Mesendoderm (in vitro differentiated cells): ENCODE measurements around the gene SSNA1.

Source experiments
- DNase-seq: peaks from one replicate; pipeline ENCODE4 v3.0.0; 2013
- H2AK5ac ChIP-seq: 2 replicates; pipeline ENCODE4 v1.6.1; 2013; ENCODE audit warnings: low read length, inconsistent platforms
- H2BK120ac ChIP-seq: 2 replicates; pipeline ENCODE4 v1.6.1; 2013; ENCODE audit warnings: low read depth, mild to moderate bottlenecking, low read length, moderate library complexity, mixed read lengths
- H2BK15ac ChIP-seq: replicated peaks from 2 replicates; pipeline ENCODE4 v1.6.1; 2013; ENCODE audit warnings: low read depth, mild to moderate bottlenecking, moderate library complexity
- H2BK5ac ChIP-seq: 2 replicates; pipeline ENCODE4 v1.6.1; 2013; ENCODE audit warnings: low read length, inconsistent platforms
- H3K18ac ChIP-seq: 2 replicates; pipeline ENCODE4 v1.6.1; 2013; ENCODE audit warnings: mild to moderate bottlenecking, low read length, mixed read lengths
- H3K23ac ChIP-seq: one replicate; pipeline ENCODE4 v1.6.1; 2013; ENCODE audit warnings: low read length
- H3K27ac ChIP-seq: 2 replicates; pipeline ENCODE4 v1.5.1; 2013; ENCODE audit warnings: low read depth, mild to moderate bottlenecking, inconsistent platforms, low read length, moderate library complexity
- H3K27me3 ChIP-seq: 2 replicates; pipeline ENCODE4 v1.6.1; 2013; ENCODE audit warnings: low read length, control low read depth, mild to moderate bottlenecking, inconsistent platforms; ENCODE audit not compliant: insufficient read depth, poor library complexity
- H3K36me3 ChIP-seq: 2 replicates; pipeline ENCODE4 v1.6.1; 2013; ENCODE audit warnings: low read length, inconsistent platforms; ENCODE audit not compliant: control insufficient read depth, insufficient read depth
- H3K4ac ChIP-seq: one replicate; pipeline ENCODE4 v1.6.1; 2013; ENCODE audit warnings: low read depth, mild to moderate bottlenecking, low read length, moderate library complexity
- H3K4me1 ChIP-seq: 2 replicates; pipeline ENCODE4 v1.6.1; 2013; ENCODE audit warnings: low read depth, low read length, inconsistent platforms; ENCODE audit not compliant: control insufficient read depth
- H3K4me2 ChIP-seq: 2 replicates; pipeline ENCODE4 v1.6.1; 2013; ENCODE audit warnings: low read length
- H3K4me3 ChIP-seq: 2 replicates; pipeline ENCODE4 v1.5.1; 2013; ENCODE audit warnings: mild to moderate bottlenecking, low read length
- H3K56ac ChIP-seq: one replicate; pipeline ENCODE4 v1.6.1; 2013; ENCODE audit warnings: low read length
- H3K79me1 ChIP-seq: 2 replicates; pipeline ENCODE4 v1.6.1; 2013; ENCODE audit warnings: low read length, inconsistent platforms
- H3K79me2 ChIP-seq: 2 replicates; pipeline ENCODE4 v1.6.1; 2013; ENCODE audit warnings: mild to moderate bottlenecking, low read length; ENCODE audit not compliant: control insufficient read depth, insufficient read depth
- H3K9ac ChIP-seq: 2 replicates; pipeline ENCODE4 v1.6.1; 2013; ENCODE audit warnings: low read length, inconsistent platforms
- H4K5ac ChIP-seq: one replicate; pipeline ENCODE4 v1.6.1; 2013; ENCODE audit warnings: low read length
- H4K8ac ChIP-seq: one replicate; pipeline ENCODE4 v1.6.1; 2013; ENCODE audit warnings: low read depth, mild to moderate bottlenecking, control low read depth, low read length, moderate library complexity
- WGBS: extraction: QIAGEN DNeasy Blood & Tissue Kit; methylation state at CpG from one replicate; pipeline ENCODE4 v1.1.7; 2013; ENCODE audit warnings: low lambda C conversion rate, missing lambda C conversion rate; ENCODE audit not compliant: insufficient coverage; ENCODE audit errors: extremely low coverage; 5-methylcytosine and 5-hydroxymethylcytosine counted together

SSNA1 gene

GRCh38 chr9:137221095-137221505 lies 32.6 kb downstream of the SSNA1 start:
- H3K79me1 ChIP-seq, result no peaks in the 10 kb centered on the region
- no peak overlapping the region for H2AK5ac ChIP-seq
- WGBS, result no CpG with 5 or more reads among the region's 14 CpGs

GRCh38 chr9:137221506-137222111 lies 33.1 kb downstream of the SSNA1 start:
- H2BK15ac ChIP-seq, result no peak overlapping the region
- no CpG with 5 or more reads among the region's 61 CpGs for WGBS
- peaks cover 2% of the 10 kb centered on the region for H3K27me3 ChIP-seq
- H3K9ac ChIP-seq, result peak overlapping the region; percentile 54
- no peak overlapping the region for H2BK120ac ChIP-seq
- peak overlapping the region; percentile 11 for H3K4me2 ChIP-seq
- no peaks in the 10 kb centered on the region for H3K79me2 ChIP-seq
- no peak overlapping the region for H2AK5ac ChIP-seq
- no peak overlapping the region for H4K8ac ChIP-seq
- no peak overlapping the region for H3K27ac ChIP-seq
- H3K23ac ChIP-seq, result no peak overlapping the region
- H3K4me1 ChIP-seq, result peaks cover 5% of the 10 kb centered on the region
- H4K5ac ChIP-seq, result no peak overlapping the region
- no peak overlapping the region for H2BK5ac ChIP-seq
- H3K36me3 ChIP-seq, result no peaks in the 10 kb centered on the region
- no peaks in the 10 kb centered on the region for H3K79me1 ChIP-seq
- peak overlapping the region; percentile 11 for H3K18ac ChIP-seq
- no peak overlapping the region for H3K4me3 ChIP-seq
- H3K56ac ChIP-seq, result peak overlapping the region; percentile 84
- no peak overlapping the region for H3K4ac ChIP-seq
- DNase-seq, result peak; percentile 30

More at GRCh38 chr9:137221095-137221505, 32.6 kb downstream of the SSNA1 start:
- Histone ChIP-seq H3K4me1 (peaks cover 5% of the 10 kb centered on the region), H3K4ac (no peak overlapping the region), H2BK5ac (no peak overlapping the region), H4K8ac (no peak overlapping the region), H2BK120ac (no peak overlapping the region), H3K18ac (no peak overlapping the region), H3K27me3 (peaks cover 2% of the 10 kb centered on the region), H3K79me2 (no peaks in the 10 kb centered on the region), H3K9ac (no peak overlapping the region), H3K23ac (no peak overlapping the region), H3K27ac (no peak overlapping the region), H4K5ac (no peak overlapping the region), H3K56ac (peak overlapping the region; percentile 84), H3K4me3 (no peak overlapping the region), H2BK15ac (no peak overlapping the region), H3K4me2 (no peak overlapping the region), H3K36me3 (no peaks in the 10 kb centered on the region)
- no peak for DNase-seq

- Histone ChIP-seq H3K4me2 (peak within 1 kb of the TSS; percentile 61), H2BK120ac (no peak within 1 kb of the TSS), H3K23ac (no peak within 1 kb of the TSS), H4K5ac (no peak within 1 kb of the TSS), H3K27ac (no peak within 1 kb of the TSS), H3K4ac (no peak within 1 kb of the TSS), H3K79me2 (no peaks in the 10 kb centered on the region), H3K4me1 (peaks cover 5% of the 10 kb centered on the region), H4K8ac (peak within 1 kb of the TSS; percentile 17), H3K56ac (peak within 1 kb of the TSS; percentile 84), H3K18ac (peak within 1 kb of the TSS; percentile 11), H2BK5ac (no peak within 1 kb of the TSS), H3K4me3 (no peak within 1 kb of the TSS), H3K36me3 (no peaks in the 10 kb centered on the region), H2BK15ac (no peak within 1 kb of the TSS), H3K79me1 (no peaks in the 10 kb centered on the region), H3K9ac (peak within 1 kb of the TSS; percentile 65), H2AK5ac (no peak within 1 kb of the TSS), H3K27me3 (peaks cover 2% of the 10 kb centered on the region)
- DNase-seq, result no peak
- WGBS, result no CpG with 5 or more reads among the region's 88 CpGs
Measured at GRCh38 chr9:137222190-137223077, 34.0 kb downstream of the SSNA1 start, which contains the start of gene RNF208. Gene RNF208, minus strand, starts transcription at chr9:137222240. Its CDS starts 1,028 bp downstream, at chr9:137221212.

- peak overlapping the region; percentile 91 for H3K9ac ChIP-seq
- H3K27me3 ChIP-seq, result peaks cover 2% of the 10 kb centered on the region
- peak overlapping the region; percentile 87 for H3K4me3 ChIP-seq
- H3K18ac ChIP-seq, result peak overlapping the region; percentile 44
- no peak overlapping the region for H2BK5ac ChIP-seq
- H3K79me2 ChIP-seq, result no peaks in the 10 kb centered on the region
- peak overlapping the region; percentile 87 for H3K4me2 ChIP-seq
- no peaks in the 10 kb centered on the region for H3K36me3 ChIP-seq
- H3K27ac ChIP-seq, result peak overlapping the region; percentile 73
- H2BK15ac ChIP-seq, result no peak overlapping the region
- WGBS, result no CpG with 5 or more reads among the region's 63 CpGs
- no peak overlapping the region for H3K23ac ChIP-seq
- H3K56ac ChIP-seq, result peak overlapping the region; percentile 92
- H4K8ac ChIP-seq, result peak overlapping the region; percentile 43
- peak; percentile 98 for DNase-seq
- peak overlapping the region; percentile 76 for H3K4ac ChIP-seq
- no peaks in the 10 kb centered on the region for H3K79me1 ChIP-seq
- H2BK120ac ChIP-seq, result no peak overlapping the region
- no peak overlapping the region for H2AK5ac ChIP-seq
- no peak overlapping the region for H4K5ac ChIP-seq
- peaks cover 5% of the 10 kb centered on the region for H3K4me1 ChIP-seq
Measured at GRCh38 chr9:137223078-137223970, 34.8 kb downstream of the SSNA1 start.

- H3K23ac ChIP-seq, result no peak within 1 kb of the TSS
- peak within 1 kb of the TSS; percentile 91 for H3K9ac ChIP-seq
- no peaks in the 10 kb centered on the region for H3K4me1 ChIP-seq
- H3K79me2 ChIP-seq, result no peaks in the 10 kb centered on the region
- peak within 1 kb of the TSS; percentile 92 for H3K56ac ChIP-seq
- H3K79me1 ChIP-seq, result no peaks in the 10 kb centered on the region
- H3K27me3 ChIP-seq, result peaks cover 2% of the 10 kb centered on the region
- no peak for DNase-seq
- no peak within 1 kb of the TSS for H2BK5ac ChIP-seq
- no peak within 1 kb of the TSS for H2BK15ac ChIP-seq
- no peak within 1 kb of the TSS for H3K4me3 ChIP-seq
- WGBS, result no CpG with 5 or more reads among the region's 23 CpGs
- no peaks in the 10 kb centered on the region for H3K36me3 ChIP-seq
- H2BK120ac ChIP-seq, result no peak within 1 kb of the TSS
- H3K27ac ChIP-seq, result no peak within 1 kb of the TSS
- H2AK5ac ChIP-seq, result no peak within 1 kb of the TSS
- H3K4me2 ChIP-seq, result no peak within 1 kb of the TSS
- no peak within 1 kb of the TSS for H4K5ac ChIP-seq
- peak within 1 kb of the TSS; percentile 76 for H3K4ac ChIP-seq
- no peak within 1 kb of the TSS for H3K18ac ChIP-seq
- H4K8ac ChIP-seq, result peak within 1 kb of the TSS; percentile 43
Measured at GRCh38 chr9:137224830-137225694, 36.6 kb downstream of the SSNA1 start, which contains the start of gene CYSRT1. Gene CYSRT1, plus strand, starts transcription at chr9:137225174. Its CDS starts 448 bp downstream, at chr9:137225622.
